ENCODE results near the gene HAUS6. TPM values are rescaled to one million over a fixed set of nuclear protein-coding genes. Genes with fewer than 3 reads are reported as not detected.
"Not testable (repeated sequence)": the region's sequence is repeated elsewhere in the genome, so short reads cannot be mapped to it uniquely, and the experiment has no call there.

The HAUS6 gene, protein sequence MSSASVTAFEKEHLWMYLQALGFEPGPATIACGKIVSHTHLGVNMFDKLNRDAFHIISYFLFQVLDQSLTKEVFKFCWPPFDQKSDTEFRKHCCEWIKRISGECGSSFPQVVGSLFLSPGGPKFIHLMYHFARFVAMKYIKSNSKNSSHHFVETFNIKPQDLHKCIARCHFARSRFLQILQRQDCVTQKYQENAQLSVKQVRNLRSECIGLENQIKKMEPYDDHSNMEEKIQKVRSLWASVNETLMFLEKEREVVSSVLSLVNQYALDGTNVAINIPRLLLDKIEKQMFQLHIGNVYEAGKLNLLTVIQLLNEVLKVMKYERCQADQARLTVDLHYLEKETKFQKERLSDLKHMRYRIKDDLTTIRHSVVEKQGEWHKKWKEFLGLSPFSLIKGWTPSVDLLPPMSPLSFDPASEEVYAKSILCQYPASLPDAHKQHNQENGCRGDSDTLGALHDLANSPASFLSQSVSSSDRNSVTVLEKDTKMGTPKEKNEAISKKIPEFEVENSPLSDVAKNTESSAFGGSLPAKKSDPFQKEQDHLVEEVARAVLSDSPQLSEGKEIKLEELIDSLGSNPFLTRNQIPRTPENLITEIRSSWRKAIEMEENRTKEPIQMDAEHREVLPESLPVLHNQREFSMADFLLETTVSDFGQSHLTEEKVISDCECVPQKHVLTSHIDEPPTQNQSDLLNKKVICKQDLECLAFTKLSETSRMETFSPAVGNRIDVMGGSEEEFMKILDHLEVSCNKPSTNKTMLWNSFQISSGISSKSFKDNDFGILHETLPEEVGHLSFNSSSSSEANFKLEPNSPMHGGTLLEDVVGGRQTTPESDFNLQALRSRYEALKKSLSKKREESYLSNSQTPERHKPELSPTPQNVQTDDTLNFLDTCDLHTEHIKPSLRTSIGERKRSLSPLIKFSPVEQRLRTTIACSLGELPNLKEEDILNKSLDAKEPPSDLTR
- 5.9 TPM for total RNA-seq
- long read RNA-seq, full-length matches to known transcripts, result 3 of 3 reads
- long read RNA-seq, partial matches to known transcripts, result 0 of 3 reads
- long read RNA-seq, other reads (novel, unspliced or antisense), result 0 of 3 reads

DNA sequence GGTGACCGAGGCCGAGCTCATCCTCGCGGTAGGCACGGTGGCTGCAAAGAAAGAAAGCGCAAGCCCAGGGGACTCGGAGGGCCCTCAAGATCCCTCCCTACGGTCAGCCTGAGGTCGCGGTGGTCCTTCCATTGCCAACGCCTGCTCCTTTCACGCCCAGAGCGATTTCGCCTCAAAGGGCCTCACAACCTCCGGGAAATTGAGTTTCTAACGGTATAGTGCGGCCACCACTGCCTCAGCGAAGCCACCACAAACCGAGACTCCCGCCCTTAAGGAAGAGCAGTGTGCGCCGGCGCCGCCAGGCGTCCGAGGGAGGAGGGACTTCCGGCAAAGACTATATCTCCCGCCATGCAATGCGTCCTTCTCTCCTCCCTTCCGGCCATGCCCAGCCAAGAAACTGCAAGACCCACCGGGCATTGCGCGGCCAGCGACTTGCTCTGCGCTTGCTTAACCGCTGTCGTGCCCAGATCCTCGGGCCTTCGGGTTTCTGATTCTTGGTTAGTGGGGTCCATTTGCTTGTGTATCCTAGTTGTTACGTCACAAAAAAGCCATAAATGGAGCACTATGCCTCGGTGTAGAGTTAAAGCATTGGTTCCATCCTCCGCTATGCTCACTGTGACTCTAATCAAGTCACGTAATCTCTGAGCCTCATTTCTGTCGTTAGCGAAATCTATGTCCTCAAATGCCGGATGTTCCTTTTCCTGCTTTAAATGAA lies at the start of gene HAUS6:
HAUS6 (minus strand) TSS at position 274 of the 715 bp plus-strand sequence; CDS start at position 21, 253 bp downstream.
- ATAC-seq (ENCODE audit: poor library complexity) (peak; percentile 100), DNase-seq (peak; percentile 98)
- intact Hi-C loops (cut with DNase I), result loop anchor here (2.0 kb wide), 1 partner anchor 24 kb away; the partner anchor contains the start of gene PLIN2

DNA sequence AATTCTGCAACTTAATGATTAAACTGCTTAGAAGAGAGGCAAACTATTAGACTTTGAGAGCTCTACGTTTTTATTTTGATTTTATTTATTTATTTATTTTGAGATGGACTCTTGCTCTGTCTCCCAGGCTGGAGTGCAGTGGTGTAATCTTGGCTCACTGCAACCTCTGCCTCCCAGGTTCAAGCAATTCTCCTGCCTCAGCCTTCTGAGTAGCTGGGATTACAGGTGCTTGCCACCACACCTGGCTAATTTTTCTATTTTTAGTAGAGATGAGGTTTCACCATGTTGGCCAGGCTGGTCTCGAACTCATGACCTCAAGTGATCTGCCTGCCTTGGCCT lies 49.4 kb upstream of the HAUS6 start:
- intact Hi-C loops (cut with DNase I); ATAC-seq (ENCODE audit: poor library complexity); DNase-seq: not testable (repeated sequence)

DNA sequence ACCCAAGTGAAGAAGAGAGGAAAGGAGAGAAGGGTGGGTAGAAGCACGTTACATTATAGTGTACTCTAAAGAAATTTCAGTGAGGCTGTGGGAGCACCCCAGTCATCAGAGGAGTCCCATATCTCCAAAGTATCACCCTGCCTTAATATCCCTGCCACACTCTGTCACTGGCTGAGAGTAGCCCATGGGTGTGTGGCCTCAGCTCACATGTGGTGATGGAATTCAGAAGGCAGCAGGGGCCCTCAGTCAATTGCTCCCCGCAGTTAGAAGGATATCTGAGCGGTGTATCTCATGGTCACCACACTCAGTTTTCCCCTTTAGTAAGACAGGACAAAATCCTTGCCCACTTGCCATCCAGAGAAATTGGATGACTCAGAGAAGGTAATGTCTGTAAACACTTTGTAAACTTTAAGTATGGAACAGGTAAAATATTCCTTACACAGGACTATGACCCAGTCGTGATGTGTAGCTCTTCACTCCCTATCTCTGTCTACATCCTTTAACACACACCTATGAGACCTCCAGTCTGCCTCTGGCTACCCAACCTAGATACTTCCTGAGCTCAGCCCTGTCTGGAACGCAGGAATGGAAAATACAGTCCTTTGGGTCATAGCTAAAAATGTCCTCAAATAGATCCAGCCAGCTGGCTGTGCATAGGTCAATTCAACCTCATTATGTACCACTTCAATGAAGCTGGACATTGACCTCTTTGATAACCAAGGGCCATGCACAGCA lies 48.9 kb upstream of the HAUS6 start:
- DNase-seq, result no peak
- intact Hi-C loops (cut with DNase I), result no loop called here
- no peak for ATAC-seq (ENCODE audit: poor library complexity)

DNA sequence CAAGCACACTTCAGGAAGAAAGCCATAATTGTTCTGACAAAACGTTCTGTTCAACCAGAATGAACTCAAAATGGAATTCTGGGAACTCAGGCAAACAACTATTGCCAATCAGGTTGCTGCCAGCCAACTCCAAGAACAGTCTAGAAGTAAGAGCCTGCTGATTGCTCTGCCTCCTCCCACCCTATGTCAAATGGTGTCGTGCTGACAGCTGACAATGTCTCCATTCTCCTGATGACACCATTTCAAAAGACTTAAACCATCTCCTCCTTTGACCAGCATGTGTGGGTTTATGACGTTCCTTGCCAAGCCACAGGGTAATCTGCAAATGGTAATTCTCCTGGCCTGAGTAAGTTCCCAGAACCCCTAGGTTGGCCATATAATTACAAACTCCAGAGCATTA lies 46.5 kb upstream of the HAUS6 start:
- DNase-seq, result no peak
- intact Hi-C loops (cut with DNase I), result no loop called here
- ATAC-seq (ENCODE audit: poor library complexity), result no peak

DNA sequence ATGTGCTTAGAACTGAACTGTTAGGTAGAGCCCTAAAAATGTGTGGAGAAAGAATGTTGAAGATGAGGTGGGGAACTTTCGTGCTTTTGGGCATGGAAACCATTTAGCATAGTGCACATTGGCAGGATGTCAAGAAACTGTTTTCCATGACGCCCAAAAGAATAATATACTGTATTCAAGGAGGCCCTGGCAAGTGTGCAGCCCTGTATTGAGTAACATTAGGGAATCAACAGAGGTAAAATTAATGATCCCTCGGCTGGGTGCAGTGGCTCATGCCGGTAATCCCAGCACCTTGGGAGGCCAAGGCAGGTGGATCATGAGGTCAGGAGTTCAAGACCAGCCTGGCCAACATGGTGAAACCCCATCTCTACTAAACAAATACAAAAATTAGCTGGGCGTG lies 45.5 kb upstream of the HAUS6 start:
- intact Hi-C loops (cut with DNase I), result no loop called here
- DNase-seq (no peak), ATAC-seq (ENCODE audit: poor library complexity) (no peak)

DNA sequence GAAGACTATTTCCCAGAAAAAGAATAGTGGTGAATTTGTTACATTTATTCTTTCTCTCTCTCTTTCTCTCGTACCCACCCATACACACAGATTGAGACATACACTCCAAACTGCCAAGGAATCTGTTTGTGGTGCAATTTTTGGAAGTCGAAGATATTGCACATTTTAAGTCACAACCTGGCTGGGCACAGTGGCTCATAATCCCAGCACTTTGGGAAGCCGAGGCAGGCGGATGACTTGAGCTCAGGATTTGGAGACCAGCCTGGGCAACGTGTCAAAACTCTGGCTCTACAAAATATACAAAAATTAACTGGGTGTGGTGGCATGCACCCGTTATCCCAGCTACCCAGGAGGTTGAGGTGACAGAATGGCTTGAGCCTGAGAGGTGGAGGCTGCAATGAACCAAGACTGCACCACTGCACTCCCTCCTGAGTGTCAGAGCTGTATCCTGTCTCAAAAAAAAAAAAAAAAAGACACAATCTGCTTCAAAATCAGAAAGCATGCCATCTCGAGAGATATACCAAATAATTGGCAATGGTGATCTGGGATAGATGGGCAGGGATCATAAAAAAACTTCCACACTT lies 43.8 kb upstream of the HAUS6 start:
- DNase-seq (no peak), ATAC-seq (ENCODE audit: poor library complexity) (no peak)
- intact Hi-C loops (cut with DNase I), result no loop called here

DNA sequence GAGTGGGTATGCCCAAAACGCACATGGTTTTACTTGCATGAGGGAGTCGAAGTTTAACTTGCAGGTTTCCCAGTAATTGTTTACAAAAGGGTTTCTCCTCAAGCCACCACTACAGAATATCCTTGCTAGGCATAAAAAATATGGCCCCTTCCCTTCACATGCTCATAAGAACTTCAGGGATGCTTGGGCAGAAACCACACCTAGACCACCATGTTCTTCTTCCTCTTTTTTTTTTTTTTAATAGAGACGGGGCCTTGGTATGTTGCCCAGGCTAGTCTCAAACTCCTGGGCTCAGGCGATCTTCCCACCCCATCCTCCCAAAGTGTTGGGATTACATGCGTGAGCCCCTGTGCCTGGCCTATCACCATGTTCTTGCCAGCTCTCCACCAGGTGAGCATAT lies 43.2 kb upstream of the HAUS6 start:
- ATAC-seq (ENCODE audit: poor library complexity) (no peak), DNase-seq (no peak)
- intact Hi-C loops (cut with DNase I), result no loop called here

DNA sequence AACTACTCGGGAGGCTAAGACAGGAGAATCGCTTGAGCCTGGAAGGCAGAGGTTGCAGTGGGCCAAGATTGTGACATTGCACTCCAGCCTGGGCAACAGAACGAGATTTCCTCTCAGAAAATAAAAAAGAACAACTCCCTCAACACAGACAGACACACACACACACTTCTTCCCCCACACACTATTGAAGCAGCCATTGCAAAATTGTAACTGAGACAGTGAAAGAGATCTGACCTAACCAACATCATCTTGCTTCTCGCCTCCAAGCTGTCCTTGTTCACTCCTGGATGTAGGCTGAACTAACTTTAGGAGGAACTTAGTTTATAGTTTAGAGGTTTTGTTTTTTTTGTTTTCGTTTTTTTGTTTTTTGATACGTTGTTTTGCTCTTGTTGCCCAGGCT lies 37.6 kb upstream of the HAUS6 start:
- intact Hi-C loops (cut with DNase I), result no loop called here
- no peak for ATAC-seq (ENCODE audit: poor library complexity)

DNA sequence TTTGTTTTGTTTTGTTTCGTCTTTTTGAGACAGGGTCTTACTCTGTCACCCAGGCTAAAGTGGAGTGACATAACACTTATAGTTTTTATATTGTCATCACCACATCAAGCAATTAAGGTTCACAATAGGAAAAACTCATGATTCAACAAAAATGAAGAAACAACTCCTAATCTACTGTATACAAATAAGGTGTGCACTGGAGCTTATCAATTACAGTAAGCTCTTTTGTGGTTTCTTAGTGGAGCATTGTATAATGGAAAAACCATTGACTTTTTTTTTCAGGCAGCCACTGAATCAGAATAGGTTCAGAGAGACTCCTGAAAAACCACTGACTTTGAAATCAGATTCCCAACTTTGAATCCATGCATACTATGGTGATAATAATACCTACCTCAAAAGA lies 35.4 kb upstream of the HAUS6 start:
- no peak for ATAC-seq (ENCODE audit: poor library complexity)
- intact Hi-C loops (cut with DNase I), result no loop called here

More for the DNA sequence above, 37.6 kb upstream of the HAUS6 start:
- no peak for DNase-seq

DNA sequence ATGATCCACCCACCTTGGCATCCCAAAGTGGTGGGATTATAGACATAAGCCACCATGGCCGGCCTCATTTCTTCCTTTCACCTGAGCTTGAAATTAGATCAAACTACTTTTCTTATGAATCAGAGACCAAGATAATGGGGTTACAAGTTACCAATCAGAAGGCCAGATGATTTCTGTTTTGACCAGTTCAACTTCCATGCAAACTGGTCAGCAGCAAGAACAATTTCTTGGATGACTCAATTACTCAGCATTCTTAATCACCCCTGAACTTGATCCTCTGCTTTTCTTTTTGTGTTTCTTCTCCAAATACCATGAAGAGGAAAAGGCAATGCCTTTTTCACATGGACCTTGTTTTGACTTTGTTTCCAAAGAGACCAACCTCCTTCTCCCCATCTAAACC lies 34.6 kb upstream of the HAUS6 start:
- intact Hi-C loops (cut with DNase I), result no loop called here
- ATAC-seq (ENCODE audit: poor library complexity) (no peak), DNase-seq (no peak)

More for the DNA sequence above, 35.4 kb upstream of the HAUS6 start:
- no peak for DNase-seq

DNA sequence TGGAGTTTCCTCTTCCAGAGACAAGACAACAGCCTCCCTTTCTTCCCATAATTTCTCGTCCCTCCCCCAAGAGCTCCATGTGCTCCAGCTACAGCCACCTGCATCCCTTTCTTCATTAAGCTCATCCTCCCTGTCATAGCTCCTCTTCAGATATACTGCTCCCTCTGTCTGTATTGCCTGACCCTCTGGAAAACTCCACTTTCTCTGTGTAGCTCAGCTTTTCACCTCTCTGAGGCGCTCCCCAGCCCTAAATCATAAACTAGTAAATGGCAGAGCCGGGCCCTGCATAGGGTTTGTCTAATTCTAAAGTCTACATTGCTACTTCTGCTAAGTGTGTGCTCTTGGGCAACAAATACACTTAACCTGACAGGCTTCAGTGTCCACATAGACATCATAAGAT lies 33.4 kb upstream of the HAUS6 start:
- intact Hi-C loops (cut with DNase I), result no loop called here
- DNase-seq, result no peak

DNA sequence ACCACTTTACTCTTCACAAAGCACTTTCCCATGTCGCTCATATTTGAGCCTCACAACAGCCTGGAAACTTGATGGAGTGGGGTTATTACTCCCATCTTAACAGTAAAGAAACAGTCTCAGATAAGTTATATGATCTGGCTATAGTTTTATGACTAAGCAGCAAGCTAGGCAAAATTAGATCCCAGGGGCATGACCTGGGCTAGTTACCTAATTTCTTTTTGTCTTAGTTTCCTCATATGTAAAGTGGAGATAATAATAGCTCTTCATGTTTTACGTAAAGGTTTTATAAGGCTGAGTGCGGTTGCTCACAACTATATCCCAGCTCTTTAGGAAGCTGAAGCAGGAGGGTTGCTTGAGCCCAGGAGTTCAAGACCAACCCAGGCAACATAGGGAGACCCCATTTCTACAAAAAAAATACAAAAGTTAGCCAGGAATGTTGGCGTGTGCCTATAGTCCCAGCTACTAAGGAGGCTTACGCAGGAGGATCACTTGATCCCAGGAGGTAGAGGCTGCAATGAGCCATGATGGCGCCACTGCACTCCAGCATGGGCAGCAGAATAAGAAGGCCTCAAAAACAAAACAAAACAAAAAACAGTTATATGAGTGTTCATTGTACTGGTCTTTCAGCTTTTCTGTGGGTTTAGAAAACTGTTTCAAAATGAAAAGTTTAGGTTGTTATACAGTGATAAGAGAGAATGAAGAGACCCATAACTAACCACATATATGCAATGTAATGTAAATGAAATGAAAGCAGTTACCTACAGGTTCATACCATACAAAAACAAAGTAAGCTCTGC lies 31.0 kb upstream of the HAUS6 start:
- intact Hi-C loops (cut with DNase I), result no loop called here
- ATAC-seq (ENCODE audit: poor library complexity) (no peak), DNase-seq (no peak)

More for the DNA sequence above, 33.4 kb upstream of the HAUS6 start:
- no peak for ATAC-seq (ENCODE audit: poor library complexity)

DNA sequence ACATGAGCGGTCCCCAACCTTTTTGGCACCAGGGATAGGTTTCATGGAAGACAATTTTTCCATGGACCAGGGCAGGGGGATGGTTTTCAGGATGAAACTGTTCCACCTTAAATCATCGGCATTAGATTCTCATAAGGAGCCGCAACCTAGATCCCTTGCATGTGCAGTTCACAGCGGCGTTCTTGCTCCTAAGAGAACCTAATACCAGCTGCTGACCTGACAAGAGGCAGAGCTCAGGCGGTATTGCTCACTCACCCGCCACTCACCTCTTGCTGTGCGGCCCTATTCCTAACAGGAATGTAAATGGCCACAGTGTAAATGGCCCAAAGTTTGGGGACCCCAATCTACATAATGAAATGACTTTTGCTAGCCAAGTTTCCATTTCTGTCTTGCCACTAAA lies 27.7 kb upstream of the HAUS6 start:
- DNase-seq, result no peak
- intact Hi-C loops (cut with DNase I), result no loop called here
- no peak for ATAC-seq (ENCODE audit: poor library complexity)

DNA sequence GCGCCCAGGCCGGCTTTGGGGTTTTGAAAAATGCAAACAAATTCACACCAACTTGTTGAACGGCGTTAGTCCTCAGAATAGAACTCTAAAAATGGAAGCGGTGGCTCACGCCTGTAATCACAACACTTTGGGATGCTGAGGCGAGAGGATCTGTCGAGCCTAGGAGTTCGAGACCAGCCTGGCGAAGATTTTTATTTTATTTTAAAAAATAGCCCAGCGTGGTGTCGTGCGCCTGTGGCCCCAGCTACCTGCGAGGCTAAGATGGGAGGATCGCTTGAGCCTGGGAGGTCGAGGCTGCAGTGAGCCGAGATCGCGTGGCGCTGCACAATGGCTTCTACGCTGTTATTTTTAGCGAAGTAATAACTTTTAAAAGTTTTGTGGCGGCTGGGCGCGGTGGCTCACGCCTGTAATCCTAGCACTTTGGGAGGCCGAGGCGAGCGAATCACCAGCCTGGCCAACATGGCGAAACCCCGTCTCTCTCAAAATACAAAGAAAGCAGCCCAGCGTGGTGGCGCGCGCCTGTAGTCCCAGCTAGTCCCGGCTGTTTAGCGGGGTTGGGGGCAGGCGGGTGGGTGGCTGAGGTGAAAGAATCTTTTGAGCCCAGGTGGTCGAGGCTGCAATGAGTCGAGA lies 25.3 kb upstream of the HAUS6 start:
- intact Hi-C loops (cut with DNase I), result loop anchor here (2.0 kb wide), 1 partner anchor 25 kb away; the partner anchor contains the start of gene HAUS6

DNA sequence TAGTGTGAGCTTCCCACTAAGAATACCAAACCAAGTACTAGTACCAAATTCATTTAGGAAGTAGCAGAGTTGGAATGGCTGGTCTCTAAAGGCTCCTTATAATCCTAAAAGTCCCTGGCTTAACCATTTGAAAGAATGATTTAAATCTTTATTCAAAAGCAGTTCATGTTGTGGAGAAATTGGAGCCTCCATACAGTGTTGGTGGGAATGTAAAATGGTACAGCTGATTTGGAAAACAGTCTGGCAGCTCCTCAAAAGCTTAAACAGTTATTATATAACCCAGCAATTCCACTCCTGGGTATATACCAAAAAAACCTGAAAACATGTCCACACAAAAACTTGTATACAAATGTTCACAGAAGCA lies 21.7 kb upstream of the HAUS6 start:
- ATAC-seq (ENCODE audit: poor library complexity), result no peak
- intact Hi-C loops (cut with DNase I), result no loop called here

More for the DNA sequence above, 25.3 kb upstream of the HAUS6 start:
- ATAC-seq (ENCODE audit: poor library complexity) (peak; percentile 35), DNase-seq (peak; percentile 73)

DNA sequence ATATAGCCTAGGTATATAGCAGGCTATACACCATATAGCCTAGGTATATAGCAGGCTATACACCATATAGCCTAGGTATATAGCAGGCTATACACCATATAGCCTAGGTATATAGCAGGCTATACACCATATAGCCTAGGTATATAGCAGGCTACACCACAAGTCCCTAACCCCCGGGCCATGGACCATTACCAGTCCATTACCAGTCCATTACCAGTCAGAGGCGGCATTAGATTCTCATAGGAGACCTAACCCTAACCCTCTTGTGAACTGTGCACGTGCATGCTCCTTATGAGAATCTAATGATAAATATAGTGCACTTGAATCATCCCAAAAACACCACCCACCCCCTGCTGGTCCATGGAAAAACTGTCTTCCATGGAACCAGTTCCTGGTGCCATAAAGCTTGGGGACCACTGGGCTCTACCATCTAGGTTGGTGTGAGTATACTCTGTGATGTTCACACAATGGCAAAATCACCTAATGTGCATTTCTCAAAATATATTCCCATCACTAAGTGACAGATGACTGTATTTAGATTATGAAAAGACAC lies 19.9 kb upstream of the HAUS6 start:
- intact Hi-C loops (cut with DNase I), result no loop called here
- no peak for ATAC-seq (ENCODE audit: poor library complexity)
- DNase-seq, result no peak

More for the DNA sequence above, 21.7 kb upstream of the HAUS6 start:
- no peak for DNase-seq
